ENCODE data around the gene AACS. TPM values are rescaled to one million over a fixed set of nuclear protein-coding genes. Genes with fewer than 3 reads are reported as not detected.
"Not testable (repeated sequence)": the region's sequence is repeated elsewhere in the genome, so short reads cannot be mapped to it uniquely, and the experiment has no call there.

The AACS gene
- total RNA-seq, 1 donor from 2014 or later: 32.5 TPM

GRCh38 chr12:125070112-125070511 is 4.9 kb downstream of the AACS start:
- no peaks in the 10 kb centered on the region for H3K27me3 ChIP-seq (ENCODE audit: control insufficient read depth, insufficient read depth, low read length)
- H3K4me3 ChIP-seq (ENCODE audit: low read depth, low read length): no peak overlapping the region
- no peak for DNase-seq (ENCODE audit: low read depth)
- TF ChIP-seq, protein P1, sequence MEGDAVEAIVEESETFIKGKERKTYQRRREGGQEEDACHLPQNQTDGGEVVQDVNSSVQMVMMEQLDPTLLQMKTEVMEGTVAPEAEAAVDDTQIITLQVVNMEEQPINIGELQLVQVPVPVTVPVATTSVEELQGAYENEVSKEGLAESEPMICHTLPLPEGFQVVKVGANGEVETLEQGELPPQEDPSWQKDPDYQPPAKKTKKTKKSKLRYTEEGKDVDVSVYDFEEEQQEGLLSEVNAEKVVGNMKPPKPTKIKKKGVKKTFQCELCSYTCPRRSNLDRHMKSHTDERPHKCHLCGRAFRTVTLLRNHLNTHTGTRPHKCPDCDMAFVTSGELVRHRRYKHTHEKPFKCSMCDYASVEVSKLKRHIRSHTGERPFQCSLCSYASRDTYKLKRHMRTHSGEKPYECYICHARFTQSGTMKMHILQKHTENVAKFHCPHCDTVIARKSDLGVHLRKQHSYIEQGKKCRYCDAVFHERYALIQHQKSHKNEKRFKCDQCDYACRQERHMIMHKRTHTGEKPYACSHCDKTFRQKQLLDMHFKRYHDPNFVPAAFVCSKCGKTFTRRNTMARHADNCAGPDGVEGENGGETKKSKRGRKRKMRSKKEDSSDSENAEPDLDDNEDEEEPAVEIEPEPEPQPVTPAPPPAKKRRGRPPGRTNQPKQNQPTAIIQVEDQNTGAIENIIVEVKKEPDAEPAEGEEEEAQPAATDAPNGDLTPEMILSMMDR (IDR thresholded peaks at IDR 0.05; ENCODE audit: insufficient read depth, low read length, poor library complexity, severe bottlenecking): peak; percentile 15
- H3K36me3 ChIP-seq (ENCODE audit: control insufficient read depth, insufficient read depth, low read length): no peaks in the 10 kb centered on the region

DNA sequence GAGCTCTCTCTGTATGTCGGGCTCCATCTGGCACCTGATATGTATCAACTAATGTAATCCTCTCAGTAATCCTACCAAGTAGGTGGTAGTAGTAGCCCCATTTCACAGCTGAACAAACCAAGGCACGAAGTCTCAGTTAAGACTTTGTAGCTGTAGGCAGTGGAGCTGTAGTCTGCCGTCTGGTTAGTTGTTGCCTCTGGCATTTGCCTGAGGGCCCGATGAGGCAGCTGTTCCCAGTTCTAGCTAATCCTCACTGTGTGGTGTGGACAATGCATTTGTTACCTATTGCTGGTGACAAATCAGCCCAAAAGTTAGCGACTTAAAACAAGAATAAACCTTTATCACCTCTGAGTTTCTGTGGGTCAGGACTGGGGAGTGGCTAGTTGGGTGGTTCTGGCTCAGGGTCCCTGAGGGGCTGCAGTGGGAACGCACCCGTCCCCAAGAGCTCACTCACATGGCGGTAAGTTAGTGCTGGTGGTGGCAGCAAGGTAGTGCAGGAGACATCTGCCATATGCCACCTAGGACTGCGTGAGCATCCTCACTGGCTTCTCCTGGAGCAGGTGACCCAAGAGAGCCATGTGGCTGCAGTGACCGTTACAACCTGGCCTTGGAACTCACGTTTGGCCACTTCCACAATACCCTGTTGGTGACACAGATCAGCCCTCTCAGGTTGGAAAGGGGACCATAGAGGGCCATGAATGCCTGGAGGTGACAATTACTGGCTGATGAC is 5.6 kb downstream of the AACS start:
- Histone ChIP-seq H3K4me3 (ENCODE audit: low read depth, low read length) (no peak overlapping the region), H3K36me3 (ENCODE audit: control insufficient read depth, insufficient read depth, low read length) (no peaks in the 10 kb centered on the region), H3K27me3 (ENCODE audit: control insufficient read depth, insufficient read depth, low read length) (no peaks in the 10 kb centered on the region)
- TF ChIP-seq, protein P1 (IDR thresholded peaks at IDR 0.05; ENCODE audit: insufficient read depth, low read length, poor library complexity, severe bottlenecking): no peak
- DNase-seq (ENCODE audit: low read depth): no peak

DNA sequence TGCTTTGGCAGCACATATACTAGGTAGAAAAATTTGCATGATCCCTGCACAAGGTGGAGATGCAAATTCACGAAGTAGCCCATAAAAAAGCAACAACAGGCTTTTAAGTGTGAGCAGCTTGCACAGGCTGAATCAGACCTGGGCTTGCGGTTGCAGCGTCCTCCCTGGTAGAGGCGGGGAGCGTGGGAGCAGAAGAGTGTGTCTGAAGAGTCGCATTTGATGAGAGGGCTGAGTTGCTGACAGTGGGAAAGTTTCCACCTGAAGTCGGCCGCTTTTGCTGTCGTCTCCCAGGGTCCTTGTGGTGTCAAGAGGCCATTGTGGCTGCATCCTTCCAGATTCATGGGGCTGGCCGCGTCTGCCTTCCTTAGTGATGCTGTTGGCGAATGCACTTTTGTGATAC is 6.2 kb downstream of the AACS start:
- Histone ChIP-seq H3K36me3 (ENCODE audit: control insufficient read depth, insufficient read depth, low read length) (no peaks in the 10 kb centered on the region), H3K27me3 (ENCODE audit: control insufficient read depth, insufficient read depth, low read length) (no peaks in the 10 kb centered on the region), H3K4me3 (ENCODE audit: low read depth, low read length) (no peak overlapping the region)
- TF ChIP-seq, protein P1 (IDR thresholded peaks at IDR 0.05; ENCODE audit: insufficient read depth, low read length, poor library complexity, severe bottlenecking): no peak
- no peak for DNase-seq (ENCODE audit: low read depth)

DNA sequence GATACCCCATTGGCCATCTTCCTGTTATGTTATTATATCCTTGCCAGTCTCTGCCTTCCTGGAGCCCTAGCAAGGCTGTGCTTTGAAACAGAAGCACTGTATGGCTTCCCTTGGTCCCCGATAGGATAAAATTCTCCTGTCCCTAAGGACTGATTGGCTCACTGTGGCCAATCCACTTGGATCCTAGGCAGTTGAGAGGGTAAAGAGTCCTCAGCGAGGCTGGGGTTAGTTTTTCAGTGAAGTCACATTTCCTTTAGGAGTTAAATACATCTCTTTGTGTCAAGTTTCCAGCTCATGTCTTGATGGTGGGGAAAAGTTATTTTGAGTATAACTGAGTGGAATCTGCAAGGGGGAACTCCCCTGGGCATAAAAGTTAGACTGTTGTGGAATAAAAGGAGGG is 7.3 kb downstream of the AACS start:
- Histone ChIP-seq H3K36me3 (ENCODE audit: control insufficient read depth, insufficient read depth, low read length) (no peaks in the 10 kb centered on the region), H3K4me3 (ENCODE audit: low read depth, low read length) (no peak overlapping the region), H3K27me3 (ENCODE audit: control insufficient read depth, insufficient read depth, low read length) (no peaks in the 10 kb centered on the region)
- TF ChIP-seq, protein P1 (IDR thresholded peaks at IDR 0.05; ENCODE audit: insufficient read depth, low read length, poor library complexity, severe bottlenecking): no peak
- DNase-seq (ENCODE audit: low read depth): no peak

DNA sequence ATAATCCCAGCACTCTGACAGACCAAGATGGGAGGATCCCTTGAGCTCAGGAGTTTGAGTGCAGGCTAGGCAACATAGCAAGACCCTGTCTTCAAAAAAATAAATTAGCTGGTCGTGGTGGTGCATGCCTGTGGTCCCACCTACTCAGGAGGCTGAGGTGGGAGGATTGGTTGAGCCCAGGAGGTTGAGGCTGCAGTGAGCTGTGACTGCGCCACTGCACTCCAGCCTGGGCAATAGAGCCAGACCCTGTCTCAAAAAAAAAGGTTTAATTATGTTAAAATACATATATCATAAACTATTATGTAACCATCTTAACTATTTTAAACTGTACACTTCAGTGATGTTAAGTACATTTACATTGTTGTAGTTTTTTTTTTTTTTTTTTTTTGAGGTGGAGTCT is 9.1 kb downstream of the AACS start:
- not testable (repeated sequence) for H3K4me3 ChIP-seq (ENCODE audit: low read depth, low read length); H3K36me3 ChIP-seq (ENCODE audit: control insufficient read depth, insufficient read depth, low read length); DNase-seq (ENCODE audit: low read depth); H3K27me3 ChIP-seq (ENCODE audit: control insufficient read depth, insufficient read depth, low read length)

GRCh38 chr12:125076103-125076502 is 10.9 kb downstream of the AACS start:
- no peak overlapping the region for H3K4me3 ChIP-seq (ENCODE audit: low read depth, low read length)
- H3K27me3 ChIP-seq (ENCODE audit: control insufficient read depth, insufficient read depth, low read length): no peaks in the 10 kb centered on the region
- H3K36me3 ChIP-seq (ENCODE audit: control insufficient read depth, insufficient read depth, low read length): no peaks in the 10 kb centered on the region
- DNase-seq (ENCODE audit: low read depth): no peak
- TF ChIP-seq, protein P1 (IDR thresholded peaks at IDR 0.05; ENCODE audit: insufficient read depth, low read length, poor library complexity, severe bottlenecking): no peak
